HepG2 (cell line): ENCODE results near the gene RAD21L1. TPM values are rescaled to one million over a fixed set of nuclear protein-coding genes. Genes with fewer than 3 reads are reported as not detected.

ENCODE experiments used
- AGO2 ChIP-seq: fragments of 200-400 bp; formaldehyde crosslinking; optimal IDR thresholded peaks from 2 replicates; pipeline ENCODE3; 2017; ENCODE audit warnings: mild to moderate bottlenecking, low read depth, low read length, moderate library complexity
- FOXK1 ChIP-seq: sonication (generic); formaldehyde crosslinking; IDR thresholded peaks from 2 replicates; pipeline ENCODE4 v1.4.0; 2020; ENCODE audit warnings: low read depth, missing genetic modification reagents, borderline replicate concordance
- GATAD1 ChIP-seq: IDR thresholded peaks from 2 replicates; pipeline ENCODE4 v1.6.1; 2016; ENCODE audit warnings: missing genetic modification reagents, missing compliant biosample characterization
- MAF1 ChIP-seq: sonication (generic); formaldehyde crosslinking; IDR thresholded peaks from 2 replicates; pipeline ENCODE4 v1.5.0; 2020; ENCODE audit warnings: missing genetic modification reagents, borderline replicate concordance
- MAZ ChIP-seq, 2 experiments: sonication (generic) in 1 of 2; formaldehyde crosslinking in 1 of 2; IDR thresholded peaks; 2 replicates each; pipeline versions ENCODE4 v1.5.0 to v1.6.1; 2012 to 2020; ENCODE audit warnings: low read depth in 2 of 2, mild to moderate bottlenecking in 2 of 2, borderline replicate concordance in 1 of 2, improper control_type of control experiment in 1 of 2, low read length in 1 of 2, missing genetic modification reagents in 1 of 2, moderate library complexity in 1 of 2
- MTF2 ChIP-seq: sonication (generic); formaldehyde crosslinking; IDR thresholded peaks from 2 replicates; pipeline ENCODE4 v1.5.0; 2020; ENCODE audit warnings: missing genetic modification reagents, borderline replicate concordance
- NR1H2 ChIP-seq: sonication (generic); formaldehyde crosslinking; IDR thresholded peaks from 2 replicates; pipeline ENCODE4 v1.8.1; 2022; ENCODE audit warnings: low read depth, missing genetic modification reagents, borderline replicate concordance
- RAD21 ChIP-seq: fragments of 450-650 bp; formaldehyde crosslinking; IDR thresholded peaks from 2 replicates; pipeline ENCODE4 v1.5.0; 2020; ENCODE audit warnings: mild to moderate bottlenecking
- TARDBP ChIP-seq: sonication (generic); formaldehyde crosslinking; IDR thresholded peaks from 2 replicates; pipeline ENCODE4 v1.8.0; 2022; ENCODE audit warnings: mild to moderate bottlenecking, missing genetic modification reagents
- TEAD2 ChIP-seq: sonication (generic); formaldehyde crosslinking; IDR thresholded peaks from 2 replicates; pipeline ENCODE4 v1.9.0; 2021; ENCODE audit warnings: missing genetic modification reagents
- ZMAT5 ChIP-seq: sonication (generic); formaldehyde crosslinking; IDR thresholded peaks from 2 replicates; pipeline ENCODE4 v1.5.0; 2020; ENCODE audit warnings: mild to moderate bottlenecking, low read depth, missing genetic modification reagents, borderline replicate concordance
- ZNF136 ChIP-seq: sonication (generic); formaldehyde crosslinking; IDR thresholded peaks from 2 replicates; pipeline ENCODE4 v1.8.1; 2022; ENCODE audit warnings: low read depth, mild to moderate bottlenecking, moderate library complexity, missing genetic modification reagents
- ZNF350 ChIP-seq: sonication (generic); formaldehyde crosslinking; IDR thresholded peaks from 2 replicates; pipeline ENCODE4 v1.4.0; 2020; ENCODE audit warnings: mild to moderate bottlenecking, low read depth, missing genetic modification reagents, borderline replicate concordance
- ZNF431 ChIP-seq: sonication (generic); formaldehyde crosslinking; IDR thresholded peaks from 2 replicates; pipeline ENCODE4 v1.9.0; 2022; ENCODE audit warnings: missing genetic modification reagents, low read depth, mild to moderate bottlenecking, borderline replicate concordance
- ZNF557 ChIP-seq: sonication (generic); formaldehyde crosslinking; IDR thresholded peaks from 2 replicates; pipeline ENCODE4 v1.4.0; 2020; ENCODE audit warnings: missing genetic modification reagents
- ZNF816 ChIP-seq: sonication (generic); formaldehyde crosslinking; IDR thresholded peaks from 2 replicates; pipeline ENCODE4 v1.8.0; 2022; ENCODE audit warnings: missing genetic modification reagents, mild to moderate bottlenecking, borderline replicate concordance
- polyA plus RNA-seq, 8 experiments: library from polyadenylated mRNA; depleted of rRNA in 3 of 8; stranded (reverse) in 7 of 8; unstranded in 1 of 8; fragments of >200 nt; fragmentation: Illumina TruSeq in 4 of 8; extraction: Trizol in 4 of 8; gene quantifications; 2 replicates each; pipeline versions ENCODE4 v1.2.1 to v1.2.3, GENCODE V29; 2011 to 2016; ENCODE audit warnings: low read depth in 4 of 8, missing spikeins in 1 of 8, mixed read lengths in 1 of 8; ENCODE audit not compliant: insufficient read depth in 1 of 8
- total RNA-seq, 5 experiments: library from RNA; depleted of rRNA; stranded (reverse); fragments of >200 nt; fragmentation: Illumina TruSeq; extraction: Trizol; gene quantifications; 2 replicates each; pipeline ENCODE4 v1.2.3, GENCODE V29; 2016; ENCODE audit warnings: low read depth in 1 of 5
- TF ChIP-seq, protein P1 (sequence below): sonication (generic); formaldehyde crosslinking; conservative IDR thresholded peaks from 2 replicates; pipeline ENCODE4 v1.4.0; 2020; ENCODE audit warnings: missing genetic modification reagents
- TF ChIP-seq, protein P2 (sequence below): sonication (generic); formaldehyde crosslinking; IDR thresholded peaks from 2 replicates; pipeline ENCODE4 v1.8.0; 2023; ENCODE audit warnings: mild to moderate bottlenecking, missing genetic modification reagents
- TF ChIP-seq, protein P3 (sequence below): sonication (generic); formaldehyde crosslinking; IDR thresholded peaks from 2 replicates; pipeline ENCODE4 v1.4.0; 2020; ENCODE audit warnings: missing genetic modification reagents

RAD21L1 gene
- total and polyA plus RNA-seq, 2 of the 13 experiments (the other 11 are each of a cell fraction or from before 2014, with no cell fraction given): not detected

GRCh38 chr20:1212607-1213396 lies 13.0 kb upstream of the RAD21L1 start (continued):
- no peak for TF ChIP-seq NR1H2 (CRISPR knock-in tag)
- TF ChIP-seq ZNF431 (CRISPR knock-in tag): no peak
- TF ChIP-seq GATAD1 (CRISPR knock-in tag): peak; percentile 67; the same call in 1 of the 2 replicates
- TF ChIP-seq MAF1 (CRISPR knock-in tag): no peak
- no peak for TF ChIP-seq ZNF816 (CRISPR knock-in tag)
- no peak for TF ChIP-seq MAZ (IDR thresholded peaks at IDR 0.05; ENCODE audit: borderline replicate concordance, low read depth, low read length)
- TF ChIP-seq MAZ (CRISPR knock-in tag; IDR thresholded peaks at IDR 0.05; ENCODE audit: low read depth): no peak; the same call in 1 of the 2 replicates
- TF ChIP-seq, protein P1, sequence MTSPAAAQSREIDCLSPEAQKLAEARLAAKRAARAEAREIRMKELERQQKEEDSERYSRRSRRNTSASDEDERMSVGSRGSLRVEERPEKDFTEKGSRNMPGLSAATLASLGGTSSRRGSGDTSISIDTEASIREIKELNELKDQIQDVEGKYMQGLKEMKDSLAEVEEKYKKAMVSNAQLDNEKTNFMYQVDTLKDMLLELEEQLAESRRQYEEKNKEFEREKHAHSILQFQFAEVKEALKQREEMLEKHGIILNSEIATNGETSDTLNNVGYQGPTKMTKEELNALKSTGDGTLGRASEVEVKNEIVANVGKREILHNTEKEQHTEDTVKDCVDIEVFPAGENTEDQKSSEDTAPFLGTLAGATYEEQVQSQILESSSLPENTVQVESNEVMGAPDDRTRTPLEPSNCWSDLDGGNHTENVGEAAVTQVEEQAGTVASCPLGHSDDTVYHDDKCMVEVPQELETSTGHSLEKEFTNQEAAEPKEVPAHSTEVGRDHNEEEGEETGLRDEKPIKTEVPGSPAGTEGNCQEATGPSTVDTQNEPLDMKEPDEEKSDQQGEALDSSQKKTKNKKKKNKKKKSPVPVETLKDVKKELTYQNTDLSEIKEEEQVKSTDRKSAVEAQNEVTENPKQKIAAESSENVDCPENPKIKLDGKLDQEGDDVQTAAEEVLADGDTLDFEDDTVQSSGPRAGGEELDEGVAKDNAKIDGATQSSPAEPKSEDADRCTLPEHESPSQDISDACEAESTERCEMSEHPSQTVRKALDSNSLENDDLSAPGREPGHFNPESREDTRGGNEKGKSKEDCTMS: no peak; the same call in 1 of the 2 replicates
- TF ChIP-seq MTF2 (CRISPR knock-in tag): peak; percentile 80; the same call in 1 of the 2 replicates
- TF ChIP-seq TARDBP (CRISPR knock-in tag): peak; percentile 79; the same call in 1 of the 2 replicates
- TF ChIP-seq ZNF557 (CRISPR knock-in tag): peak; percentile 63; the same call in 1 of the 2 replicates
- TF ChIP-seq FOXK1: peak; percentile 22; the same call in 1 of the 2 replicates
- peak; percentile 46; the same call in 1 of the 2 replicates for TF ChIP-seq ZNF350 (CRISPR knock-in tag)
- TF ChIP-seq, protein P2, sequence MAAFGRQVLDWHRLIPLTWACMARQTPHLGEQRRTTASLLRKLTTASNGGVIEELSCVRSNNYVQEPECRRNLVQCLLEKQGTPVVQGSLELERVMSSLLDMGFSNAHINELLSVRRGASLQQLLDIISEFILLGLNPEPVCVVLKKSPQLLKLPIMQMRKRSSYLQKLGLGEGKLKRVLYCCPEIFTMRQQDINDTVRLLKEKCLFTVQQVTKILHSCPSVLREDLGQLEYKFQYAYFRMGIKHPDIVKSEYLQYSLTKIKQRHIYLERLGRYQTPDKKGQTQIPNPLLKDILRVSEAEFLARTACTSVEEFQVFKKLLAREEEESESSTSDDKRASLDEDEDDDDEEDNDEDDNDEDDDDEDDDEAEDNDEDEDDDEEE (CRISPR knock-in tag): peak; percentile 81; the same call in 1 of the 2 replicates
- TF ChIP-seq ZMAT5 (CRISPR knock-in tag): no peak
- TF ChIP-seq RAD21 (CRISPR knock-in tag): peak; percentile 96
- no peak for TF ChIP-seq TEAD2 (CRISPR knock-in tag)
- 0 out of 2 replicates have a peak, but pooled peaks have one; percentile 70 for TF ChIP-seq ZNF136 (CRISPR knock-in tag)
- no peak for TF ChIP-seq AGO2
- TF ChIP-seq, protein P3, sequence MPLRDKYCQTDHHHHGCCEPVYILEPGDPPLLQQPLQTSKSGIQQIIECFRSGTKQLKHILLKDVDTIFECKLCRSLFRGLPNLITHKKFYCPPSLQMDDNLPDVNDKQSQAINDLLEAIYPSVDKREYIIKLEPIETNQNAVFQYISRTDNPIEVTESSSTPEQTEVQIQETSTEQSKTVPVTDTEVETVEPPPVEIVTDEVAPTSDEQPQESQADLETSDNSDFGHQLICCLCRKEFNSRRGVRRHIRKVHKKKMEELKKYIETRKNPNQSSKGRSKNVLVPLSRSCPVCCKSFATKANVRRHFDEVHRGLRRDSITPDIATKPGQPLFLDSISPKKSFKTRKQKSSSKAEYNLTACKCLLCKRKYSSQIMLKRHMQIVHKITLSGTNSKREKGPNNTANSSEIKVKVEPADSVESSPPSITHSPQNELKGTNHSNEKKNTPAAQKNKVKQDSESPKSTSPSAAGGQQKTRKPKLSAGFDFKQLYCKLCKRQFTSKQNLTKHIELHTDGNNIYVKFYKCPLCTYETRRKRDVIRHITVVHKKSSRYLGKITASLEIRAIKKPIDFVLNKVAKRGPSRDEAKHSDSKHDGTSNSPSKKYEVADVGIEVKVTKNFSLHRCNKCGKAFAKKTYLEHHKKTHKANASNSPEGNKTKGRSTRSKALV (CRISPR knock-in tag): peak; percentile 63; the same call in 1 of the 2 replicates
